Occipital lobe (tissue), 3 donors: ENCODE measurements around the gene TMEM92. TPM values are rescaled to one million over a fixed set of nuclear protein-coding genes. Genes with fewer than 3 reads are reported as not detected.

Source experiments
- DNase-seq: peaks from one replicate; lab custom pipeline; 2025; lab: John Stamatoyannopoulos, UW
- small RNA-seq: library from RNA; depleted of rRNA; stranded (forward); fragments of <200 nt; gene quantifications from one replicate; pipeline ENCODE3, GENCODE V24; 2014
- total RNA-seq: library from RNA; depleted of rRNA; stranded (reverse); fragments of >200 nt; gene quantifications from one replicate; pipeline ENCODE4 v1.2.3, GENCODE V29; 2014

The TMEM92 gene
- total RNA-seq, 1 donor from 2014 or later: not detected

DNA sequence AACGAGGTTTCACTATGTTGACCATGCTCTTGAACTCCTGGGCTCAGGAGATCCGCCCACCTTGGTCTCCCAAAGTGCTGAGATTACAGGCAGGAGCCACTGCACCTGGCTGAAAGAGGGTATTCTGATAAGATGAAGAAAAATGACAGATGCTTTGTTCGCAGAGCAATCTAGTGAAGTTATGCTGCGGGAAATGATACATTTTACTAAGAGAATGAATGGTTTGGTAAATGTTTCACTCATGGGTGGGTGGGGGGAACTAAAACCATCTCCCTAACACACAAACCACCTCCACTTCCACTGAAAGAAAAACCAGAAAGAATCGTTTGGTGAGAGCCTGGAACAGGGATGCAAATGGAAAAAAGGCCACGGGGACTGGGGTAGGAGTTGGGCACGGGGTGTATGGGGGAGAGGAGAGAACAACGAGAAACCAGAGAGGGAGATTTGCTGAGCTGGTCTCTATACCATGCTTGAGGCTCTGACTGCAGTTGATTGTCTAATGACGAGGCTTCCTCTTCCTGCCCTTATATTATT is 52.6 kb downstream of the TMEM92 start:
- no peak for DNase-seq

DNA sequence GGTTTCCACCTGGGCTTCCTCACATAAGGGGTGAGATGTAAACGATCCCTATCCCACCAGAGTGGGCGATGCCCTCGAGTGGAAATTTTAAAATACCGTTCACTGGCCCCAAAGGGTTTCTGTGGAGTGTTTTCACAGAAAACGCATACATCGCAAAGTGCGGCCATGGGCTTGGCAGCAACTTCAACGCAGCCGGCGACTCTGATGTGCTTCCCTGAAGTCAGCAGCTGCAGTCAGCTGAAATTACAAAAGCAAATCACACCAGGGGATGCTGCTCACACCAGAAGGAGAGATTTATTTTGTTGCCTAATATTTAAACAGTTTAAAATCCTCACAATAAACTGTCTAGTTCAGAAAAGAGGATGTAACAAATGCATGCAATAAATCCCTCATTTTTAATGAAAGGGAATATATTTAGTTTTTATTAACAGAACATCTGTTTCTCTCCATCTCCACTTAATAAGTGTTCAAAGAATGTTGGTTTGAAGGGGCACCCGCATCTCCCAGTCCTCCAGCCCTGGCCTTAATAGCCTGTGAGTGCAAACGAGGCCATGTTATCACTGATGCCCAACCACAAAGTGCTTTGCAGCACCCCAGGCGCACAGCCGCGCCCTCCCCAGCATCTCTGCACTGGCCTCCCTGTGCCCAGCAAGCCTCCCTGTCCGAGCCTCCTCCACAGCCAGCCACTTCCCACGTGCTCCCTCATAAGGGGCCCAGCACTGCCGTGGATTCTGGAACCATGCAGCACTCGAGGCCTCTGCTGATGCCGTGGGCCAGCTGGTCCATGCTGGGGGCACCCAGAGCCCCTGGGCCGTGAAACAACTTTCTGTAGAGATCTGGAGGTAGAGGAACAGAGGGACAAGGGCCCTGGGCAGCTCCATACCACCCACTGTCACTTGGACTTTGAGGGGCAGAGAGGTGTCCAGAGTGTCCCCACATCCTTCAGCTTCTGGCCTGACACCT is 54.4 kb downstream of the TMEM92 start:
- DNase-seq: no peak

DNA sequence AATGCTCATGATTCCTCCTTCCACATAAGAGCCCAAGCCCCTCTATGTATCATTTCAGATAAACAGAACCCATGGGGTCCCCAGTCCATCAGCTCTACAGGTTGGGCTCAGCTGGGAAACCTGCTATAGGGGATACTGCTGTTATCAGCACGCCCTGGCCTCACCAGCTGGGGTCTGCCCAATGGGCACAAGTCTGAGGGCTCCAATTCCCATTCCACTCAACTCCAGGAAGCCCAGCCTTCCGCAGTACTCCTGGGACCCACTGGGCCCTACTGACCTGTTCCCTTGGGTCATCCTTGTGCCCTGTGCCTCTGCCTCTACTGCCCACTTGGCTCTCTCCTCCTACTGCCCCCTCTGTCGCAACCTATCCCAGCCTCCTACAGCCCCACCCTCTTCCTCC is 55.5 kb downstream of the TMEM92 start:
- DNase-seq: no peak

DNA sequence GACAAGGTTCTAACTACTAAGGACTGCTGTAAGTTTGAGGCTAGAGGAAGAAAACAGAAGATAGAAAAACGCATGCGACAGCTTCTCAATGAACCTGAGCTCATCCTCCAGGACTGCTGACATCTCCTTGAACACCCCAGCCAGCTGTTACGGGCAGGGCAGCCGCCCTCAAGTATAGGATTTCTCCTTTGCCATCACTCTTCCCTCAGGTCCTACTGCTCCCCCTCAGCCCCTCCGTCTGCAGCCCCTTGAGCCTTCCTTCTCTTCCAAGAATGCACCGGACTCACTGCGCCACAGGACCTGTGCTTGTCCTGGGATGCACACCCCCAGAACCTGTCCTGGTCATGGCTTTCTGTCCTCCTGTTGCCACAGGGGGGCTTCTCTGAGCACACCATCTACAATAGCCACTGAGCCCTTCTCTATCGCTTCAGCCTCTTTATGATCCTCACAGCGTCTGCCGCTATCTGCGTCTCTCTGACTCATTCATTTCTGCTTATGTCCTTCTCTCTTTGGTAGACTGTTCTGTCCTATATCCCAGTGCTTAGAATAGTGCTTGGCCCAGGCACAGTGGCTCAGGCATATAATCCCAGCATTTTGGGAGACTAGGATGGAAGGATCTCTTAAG is 56.0 kb downstream of the TMEM92 start:
- DNase-seq: no peak

Small RNA genes within 50 kb of the gene (small RNA-seq; reads per million reads assigned to genes)
- not detected for gene SUMO2P7

Other genes starting within 250 kb of the TMEM92 start
- gene ITGA3, start 218.4 kb upstream of the TMEM92 start, total RNA-seq: 23.2 TPM
- gene PDK2, start 179.1 kb upstream of the TMEM92 start, total RNA-seq: 9.0 TPM
- 21.5 TPM for gene SAMD14, start 144.3 kb upstream of the TMEM92 start, total RNA-seq
- 69.9 TPM for gene PPP1R9B, start 123.8 kb upstream of the TMEM92 start, total RNA-seq
- gene SGCA, start 108.5 kb upstream of the TMEM92 start, total RNA-seq: not detected
- gene COL1A1, start 72.8 kb upstream of the TMEM92 start, total RNA-seq: 17.6 TPM
- 7.5 TPM for gene XYLT2, start 71.7 kb downstream of the TMEM92 start, total RNA-seq
- gene MRPL27, start 98.7 kb downstream of the TMEM92 start, total RNA-seq: 30.3 TPM
- 1.4 TPM for gene EME1, start 98.8 kb downstream of the TMEM92 start, total RNA-seq
- 45.7 TPM for gene LRRC59, start 123.1 kb downstream of the TMEM92 start, total RNA-seq
- 1.9 TPM for gene ACSF2, start 151.8 kb downstream of the TMEM92 start, total RNA-seq
- gene CHAD, start 194.4 kb downstream of the TMEM92 start, total RNA-seq: not detected
- 24.2 TPM for gene RSAD1, start 204.4 kb downstream of the TMEM92 start, total RNA-seq
- 2.0 TPM for gene MYCBPAP, start 234.0 kb downstream of the TMEM92 start, total RNA-seq